ENCODE data around the gene NKAIN2. TPM values are rescaled to one million over a fixed set of nuclear protein-coding genes. Genes with fewer than 3 reads are reported as not detected.

NKAIN2 gene
- total and polyA plus RNA-seq, 9 of the 15 experiments (the other 6 are each of a cell fraction or from before 2014, with no cell fraction given) = not detected

- Histone ChIP-seq H3K4me1 (replicated peaks in 1 of 2; ENCODE audit: control insufficient read depth in 2 of 2, insufficient read depth in 2 of 2, low read length in 2 of 2) (no peaks in the 10 kb centered on the region), H4K20me1 (replicated peaks; ENCODE audit: control insufficient read depth, insufficient read depth, low read length) (no peaks in the 10 kb centered on the region), H3K79me2 (ENCODE audit: control insufficient read depth, insufficient read depth, low read length) (no peaks in the 10 kb centered on the region), H3K4me2 (ENCODE audit: insufficient read depth, low read length) (no peak overlapping the region), H3K36me3 (ENCODE audit: control insufficient read depth, insufficient read depth, low read length) (no peaks in the 10 kb centered on the region), H3K9me1 (ENCODE audit: control insufficient read depth, insufficient read depth, low read length) (no peaks in the 10 kb centered on the region), H3K9me3 (replicated peaks; ENCODE audit: control insufficient read depth, insufficient read depth, low read depth, low read length) (no peaks in the 10 kb centered on the region; the same call in 1 of the 2 replicates), H3K27ac (ENCODE audit: extremely low read depth, low read depth, low read length) (no peak overlapping the region), H3K9ac (ENCODE audit: insufficient read depth in 1 of 2, low read depth in 2 of 2, low read length in 2 of 2) (no peak overlapping the region), H3K27me3 (ENCODE audit: control insufficient read depth in 2 of 2, insufficient read depth in 2 of 2, low read length in 2 of 2) (no peaks in the 10 kb centered on the region), H2AFZ (ENCODE audit: low read depth, low read length) (no peak overlapping the region), H3K4me3 (no peak overlapping the region)
- no peak for ATAC-seq
- TF ChIP-seq MCM2 (IDR thresholded peaks at IDR 0.05; ENCODE audit: low read depth) = no peak
- no peak for TF ChIP-seq ZNF655 (CRISPR knock-in tag; IDR thresholded peaks at IDR 0.05)
- TF ChIP-seq, protein P1, sequence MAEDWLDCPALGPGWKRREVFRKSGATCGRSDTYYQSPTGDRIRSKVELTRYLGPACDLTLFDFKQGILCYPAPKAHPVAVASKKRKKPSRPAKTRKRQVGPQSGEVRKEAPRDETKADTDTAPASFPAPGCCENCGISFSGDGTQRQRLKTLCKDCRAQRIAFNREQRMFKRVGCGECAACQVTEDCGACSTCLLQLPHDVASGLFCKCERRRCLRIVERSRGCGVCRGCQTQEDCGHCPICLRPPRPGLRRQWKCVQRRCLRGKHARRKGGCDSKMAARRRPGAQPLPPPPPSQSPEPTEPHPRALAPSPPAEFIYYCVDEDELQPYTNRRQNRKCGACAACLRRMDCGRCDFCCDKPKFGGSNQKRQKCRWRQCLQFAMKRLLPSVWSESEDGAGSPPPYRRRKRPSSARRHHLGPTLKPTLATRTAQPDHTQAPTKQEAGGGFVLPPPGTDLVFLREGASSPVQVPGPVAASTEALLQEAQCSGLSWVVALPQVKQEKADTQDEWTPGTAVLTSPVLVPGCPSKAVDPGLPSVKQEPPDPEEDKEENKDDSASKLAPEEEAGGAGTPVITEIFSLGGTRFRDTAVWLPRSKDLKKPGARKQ (CRISPR knock-in tag; IDR thresholded peaks at IDR 0.05) = no peak
- TF ChIP-seq USF2 (CRISPR knock-in tag; IDR thresholded peaks at IDR 0.05) = no peak
- no peak for TF ChIP-seq ZNF232 (CRISPR knock-in tag; IDR thresholded peaks at IDR 0.05)
- TF ChIP-seq ZFP30 (CRISPR knock-in tag; IDR thresholded peaks at IDR 0.05; ENCODE audit: borderline replicate concordance) = no peak
- no peak for TF ChIP-seq CREM (IDR thresholded peaks at IDR 0.05; ENCODE audit: low read depth)
- TF ChIP-seq COPS2 (conservative IDR thresholded peaks at IDR 0.05) = no peak
- TF ChIP-seq, protein P2, sequence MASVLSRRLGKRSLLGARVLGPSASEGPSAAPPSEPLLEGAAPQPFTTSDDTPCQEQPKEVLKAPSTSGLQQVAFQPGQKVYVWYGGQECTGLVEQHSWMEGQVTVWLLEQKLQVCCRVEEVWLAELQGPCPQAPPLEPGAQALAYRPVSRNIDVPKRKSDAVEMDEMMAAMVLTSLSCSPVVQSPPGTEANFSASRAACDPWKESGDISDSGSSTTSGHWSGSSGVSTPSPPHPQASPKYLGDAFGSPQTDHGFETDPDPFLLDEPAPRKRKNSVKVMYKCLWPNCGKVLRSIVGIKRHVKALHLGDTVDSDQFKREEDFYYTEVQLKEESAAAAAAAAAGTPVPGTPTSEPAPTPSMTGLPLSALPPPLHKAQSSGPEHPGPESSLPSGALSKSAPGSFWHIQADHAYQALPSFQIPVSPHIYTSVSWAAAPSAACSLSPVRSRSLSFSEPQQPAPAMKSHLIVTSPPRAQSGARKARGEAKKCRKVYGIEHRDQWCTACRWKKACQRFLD (CRISPR knock-in tag; IDR thresholded peaks at IDR 0.05) = no peak
- no peak for TF ChIP-seq CCAR2 (IDR thresholded peaks at IDR 0.05; ENCODE audit: low read depth, low read length)
- TF ChIP-seq ESRRA (IDR thresholded peaks at IDR 0.05; ENCODE audit: borderline replicate concordance, low read depth) = no peak
- no peak for TF ChIP-seq ZBTB8A (IDR thresholded peaks at IDR 0.05; ENCODE audit: partially characterized antibody)
- intact Hi-C loops (cut with micrococcal nuclease) (no loop called here), in situ Hi-C loops (cut with MboI) (no loop called here)
- no TSS peak for BruUV-seq (replicated peaks)
- no peak for DNase-seq (ENCODE audit: extremely low read depth in 1 of 4, low spot score in 3 of 4)
- no peak for FAIRE-seq
- CTCF ChIA-PET (ENCODE audit: low intra/inter-chr PET ratio) = no interaction called here
- 0% methylated on average over 4 of the region's 4 CpGs for WGBS (ENCODE audit: insufficient coverage, low coverage, missing lambda C conversion rate)
- POLR2A ChIA-PET = no interaction called here
Observed at GRCh38 chr6:124438546-124439065, 634.9 kb downstream of the NKAIN2 start.
